Mucosa of stomach (tissue), 1 donor: ENCODE data around the gene CNTNAP5.

Experiments
- H3K27me3 ChIP-seq: one replicate; pipeline ENCODE4 v1.7.0; 2013; ENCODE audit warnings: mild to moderate bottlenecking, low read length; ENCODE audit not compliant: control insufficient read depth, insufficient read depth
- H3K36me3 ChIP-seq: one replicate; pipeline ENCODE4 v1.7.0; 2013; ENCODE audit warnings: low read length; ENCODE audit not compliant: control insufficient read depth, insufficient read depth
- H3K4me1 ChIP-seq: one replicate; pipeline ENCODE4 v1.7.0; 2013; ENCODE audit warnings: mild to moderate bottlenecking, low read length; ENCODE audit not compliant: control insufficient read depth, insufficient read depth
- H3K4me3 ChIP-seq: one replicate; pipeline ENCODE4 v1.7.0; 2013; ENCODE audit warnings: low read length
- H3K9ac ChIP-seq: one replicate; pipeline ENCODE4 v1.7.0; 2013; ENCODE audit warnings: mild to moderate bottlenecking, low read length, moderate library complexity
- H3K9me3 ChIP-seq: one replicate; pipeline ENCODE4 v1.7.0; 2013; ENCODE audit warnings: mild to moderate bottlenecking, low read length, moderate library complexity; ENCODE audit not compliant: control insufficient read depth
- donor health status: Pancreatic carcinoma.

The CNTNAP5 gene

DNA sequence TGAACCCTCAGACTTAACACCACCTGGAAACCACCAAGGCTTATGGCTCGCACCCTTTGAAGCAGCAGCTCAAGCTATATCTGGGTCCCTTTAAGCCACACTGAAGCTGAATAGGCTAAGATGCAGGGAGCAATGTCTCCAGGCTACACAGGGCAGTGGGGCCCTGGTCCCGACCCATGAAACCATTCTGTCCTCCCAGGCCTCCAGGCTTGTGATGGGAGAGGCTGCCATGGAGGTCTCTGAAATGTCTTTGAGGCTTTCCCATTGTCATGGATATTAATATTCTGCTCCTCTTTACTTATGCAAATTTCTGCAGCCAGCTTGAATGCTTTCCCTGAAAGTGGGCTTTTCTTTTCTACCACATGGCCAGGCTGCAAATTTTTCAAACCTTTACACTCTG lies 608.7 kb downstream of the CNTNAP5 start:
- no peak overlapping the region for H3K9ac ChIP-seq
- H3K27me3 ChIP-seq = no peaks in the 10 kb centered on the region

DNA sequence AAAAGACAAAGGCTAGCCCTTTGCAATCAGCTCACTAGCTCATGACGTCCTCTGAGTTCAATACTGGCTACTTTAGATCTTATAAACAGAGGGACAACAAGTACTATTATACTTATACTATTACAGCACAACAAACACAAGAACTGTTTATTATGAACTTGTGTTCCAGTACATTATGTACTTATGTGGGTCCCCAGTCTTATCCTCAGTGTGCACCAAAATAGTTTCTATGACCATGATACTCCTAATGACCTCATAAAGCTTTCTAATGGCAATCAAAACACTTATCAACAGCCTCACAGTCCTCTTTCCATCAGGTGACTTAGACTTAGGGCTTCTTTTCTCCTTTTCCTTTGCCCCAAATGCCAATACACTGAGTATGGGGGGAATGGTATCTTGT lies 614.4 kb downstream of the CNTNAP5 start:
- H3K4me1 ChIP-seq = no peaks in the 10 kb centered on the region
- no peaks in the 10 kb centered on the region for H3K27me3 ChIP-seq
- no peaks in the 10 kb centered on the region for H3K9me3 ChIP-seq

More for the DNA sequence above, 608.7 kb downstream of the CNTNAP5 start:
- Histone ChIP-seq H3K4me1 (no peaks in the 10 kb centered on the region), H3K36me3 (no peaks in the 10 kb centered on the region), H3K4me3 (no peak overlapping the region), H3K9me3 (no peaks in the 10 kb centered on the region)

DNA sequence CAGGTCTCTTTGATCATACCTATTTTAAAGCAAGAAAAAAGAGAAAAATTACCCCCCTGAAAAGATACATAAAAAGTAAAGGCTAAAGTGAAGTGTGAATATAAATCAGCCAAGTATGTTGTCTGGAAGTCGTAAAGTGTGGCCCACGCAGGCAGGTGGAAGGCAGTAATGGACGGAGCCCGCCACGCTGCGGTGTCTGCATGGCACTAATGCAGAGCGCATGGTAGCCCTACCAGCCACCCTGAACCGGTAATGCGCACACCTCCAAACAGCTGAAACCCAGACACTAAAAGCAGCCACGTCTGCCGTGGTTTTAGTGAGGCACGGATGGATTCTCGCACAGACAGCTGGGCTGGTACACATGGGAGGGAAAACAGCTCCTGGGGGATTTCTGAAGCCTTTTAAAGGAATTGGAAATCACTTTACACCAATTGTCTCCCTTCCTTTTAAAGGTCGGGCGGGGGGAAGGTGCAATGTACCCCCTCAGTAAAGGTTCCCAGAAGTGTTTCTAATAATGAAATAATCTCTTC lies 615.2 kb downstream of the CNTNAP5 start:
- no peaks in the 10 kb centered on the region for H3K4me1 ChIP-seq
- no peaks in the 10 kb centered on the region for H3K27me3 ChIP-seq
- H3K9ac ChIP-seq = no peak overlapping the region
- no peak overlapping the region for H3K4me3 ChIP-seq
- no peaks in the 10 kb centered on the region for H3K9me3 ChIP-seq
- H3K36me3 ChIP-seq = no peaks in the 10 kb centered on the region

More for the DNA sequence above, 614.4 kb downstream of the CNTNAP5 start:
- H3K9ac ChIP-seq = no peak overlapping the region
- no peak overlapping the region for H3K4me3 ChIP-seq
- no peaks in the 10 kb centered on the region for H3K36me3 ChIP-seq

DNA sequence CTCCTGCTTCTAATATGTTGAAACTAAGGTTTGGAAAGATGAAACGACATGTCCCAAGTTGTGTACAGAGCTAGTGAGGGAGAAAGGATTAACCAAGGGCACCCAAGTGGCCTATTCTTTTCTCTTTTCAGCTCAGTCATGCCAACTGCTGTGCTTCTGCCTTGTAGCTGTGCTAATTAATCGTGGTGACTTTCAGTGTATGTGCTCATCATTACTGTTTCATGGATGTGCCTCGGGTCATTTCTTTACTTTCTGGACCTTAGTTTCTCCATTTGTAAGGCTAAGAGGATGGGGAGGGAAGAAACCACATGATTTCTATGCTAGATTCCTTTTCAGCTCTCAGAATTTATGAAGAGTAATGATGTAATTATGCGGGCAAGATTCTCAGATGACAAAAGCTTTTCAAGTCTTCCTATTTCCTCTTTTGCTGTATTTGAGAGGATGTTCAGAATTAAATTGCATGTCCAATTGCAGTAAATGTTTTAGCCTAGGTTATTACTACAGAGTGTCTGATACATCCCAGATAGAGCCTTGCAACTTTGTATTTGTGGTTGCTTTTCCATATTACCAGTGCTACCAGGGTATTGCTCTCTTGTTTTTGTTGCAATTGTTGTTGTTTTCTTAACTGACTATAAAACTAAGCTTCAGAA lies 621.2 kb downstream of the CNTNAP5 start:
- no peaks in the 10 kb centered on the region for H3K36me3 ChIP-seq
- H3K4me1 ChIP-seq = no peaks in the 10 kb centered on the region
- no peak overlapping the region for H3K9ac ChIP-seq
- no peaks in the 10 kb centered on the region for H3K9me3 ChIP-seq
- no peaks in the 10 kb centered on the region for H3K27me3 ChIP-seq
- H3K4me3 ChIP-seq = no peak overlapping the region

DNA sequence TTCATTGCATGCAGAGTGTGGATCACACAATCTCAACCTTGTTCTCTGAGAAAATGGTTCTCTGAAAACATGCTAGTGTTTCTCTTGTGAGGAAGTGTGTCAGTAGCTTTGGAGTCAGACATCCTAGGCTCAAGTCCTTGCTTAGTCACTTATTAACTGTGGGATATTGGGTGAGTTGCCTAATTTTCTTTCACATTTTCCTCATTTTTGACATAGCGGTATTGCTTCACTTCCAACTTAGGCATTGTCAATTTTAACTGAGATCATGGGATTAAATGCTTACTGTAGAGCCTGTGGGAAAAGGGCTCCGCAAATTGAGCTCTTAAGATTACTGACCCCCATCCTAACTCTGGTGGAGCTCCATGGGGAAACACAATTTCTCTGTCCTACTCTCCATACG lies 622.2 kb downstream of the CNTNAP5 start:
- H3K27me3 ChIP-seq = no peaks in the 10 kb centered on the region
- H3K9me3 ChIP-seq = no peaks in the 10 kb centered on the region
- H3K9ac ChIP-seq = no peak overlapping the region
- no peak overlapping the region for H3K4me3 ChIP-seq
- no peaks in the 10 kb centered on the region for H3K36me3 ChIP-seq
- H3K4me1 ChIP-seq = no peaks in the 10 kb centered on the region

DNA sequence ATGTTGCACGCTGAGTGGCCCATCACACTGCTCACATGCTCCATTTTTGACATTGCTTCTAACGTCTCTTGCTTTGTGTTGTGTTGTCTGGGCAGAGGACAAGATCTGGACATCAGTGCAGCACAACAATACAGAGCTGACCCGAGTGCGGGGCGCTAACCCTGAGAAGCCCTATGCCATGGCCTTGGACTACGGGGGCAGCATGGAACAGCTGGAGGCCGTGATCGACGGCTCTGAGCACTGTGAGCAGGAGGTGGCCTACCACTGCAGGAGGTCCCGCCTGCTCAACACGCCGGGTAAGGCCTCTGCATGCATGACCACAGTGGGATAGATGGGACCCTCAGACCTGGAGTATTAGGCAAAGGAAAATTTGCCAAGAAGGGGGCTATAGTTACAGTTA lies 622.6 kb downstream of the CNTNAP5 start:
- Histone ChIP-seq H3K36me3 (no peaks in the 10 kb centered on the region), H3K27me3 (no peaks in the 10 kb centered on the region), H3K9me3 (no peaks in the 10 kb centered on the region), H3K4me1 (no peaks in the 10 kb centered on the region), H3K4me3 (no peak overlapping the region), H3K9ac (no peak overlapping the region)

DNA sequence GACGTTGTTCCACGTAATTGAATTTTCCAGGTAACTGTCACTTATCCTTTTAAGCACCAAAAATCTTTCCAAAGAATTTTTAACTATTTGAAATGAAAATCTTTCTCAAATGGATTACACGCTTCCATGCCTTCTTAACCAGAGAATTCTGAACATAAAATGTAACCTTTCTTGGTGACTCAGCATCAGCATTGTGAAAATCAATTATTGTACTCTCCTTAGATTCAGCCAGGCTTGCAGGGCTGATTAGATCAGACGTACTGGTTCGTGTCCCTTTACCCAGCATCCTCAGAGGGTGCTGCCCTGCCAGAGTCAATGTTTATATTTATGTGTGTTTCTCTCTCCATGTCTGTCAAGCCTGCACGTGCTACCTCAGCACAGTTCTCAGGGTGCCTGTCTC lies 623.9 kb downstream of the CNTNAP5 start:
- Histone ChIP-seq H3K4me1 (no peaks in the 10 kb centered on the region), H3K36me3 (no peaks in the 10 kb centered on the region), H3K9ac (no peak overlapping the region), H3K9me3 (no peaks in the 10 kb centered on the region), H3K27me3 (no peaks in the 10 kb centered on the region), H3K4me3 (no peak overlapping the region)

DNA sequence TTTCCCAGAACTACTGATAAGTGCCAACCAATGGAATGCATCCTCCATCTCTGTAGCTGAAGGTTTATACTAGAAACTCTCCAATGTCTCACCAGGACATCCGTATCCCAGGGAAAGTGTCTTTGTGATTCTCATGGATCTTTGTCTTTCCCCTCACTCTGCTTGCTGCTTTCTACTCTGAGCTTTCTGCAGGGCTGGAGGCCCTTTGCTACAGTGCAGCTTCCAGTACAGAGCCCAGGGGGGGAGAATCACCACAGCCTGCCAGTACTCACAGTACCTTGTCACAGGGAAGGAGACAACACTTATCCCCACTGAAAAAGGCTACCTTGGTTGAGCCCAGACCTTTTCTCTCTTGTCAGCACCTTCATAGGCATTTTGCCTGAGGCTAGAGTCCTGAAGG lies 627.0 kb downstream of the CNTNAP5 start:
- Histone ChIP-seq H3K9me3 (no peaks in the 10 kb centered on the region), H3K4me1 (no peaks in the 10 kb centered on the region), H3K9ac (no peak overlapping the region)

DNA sequence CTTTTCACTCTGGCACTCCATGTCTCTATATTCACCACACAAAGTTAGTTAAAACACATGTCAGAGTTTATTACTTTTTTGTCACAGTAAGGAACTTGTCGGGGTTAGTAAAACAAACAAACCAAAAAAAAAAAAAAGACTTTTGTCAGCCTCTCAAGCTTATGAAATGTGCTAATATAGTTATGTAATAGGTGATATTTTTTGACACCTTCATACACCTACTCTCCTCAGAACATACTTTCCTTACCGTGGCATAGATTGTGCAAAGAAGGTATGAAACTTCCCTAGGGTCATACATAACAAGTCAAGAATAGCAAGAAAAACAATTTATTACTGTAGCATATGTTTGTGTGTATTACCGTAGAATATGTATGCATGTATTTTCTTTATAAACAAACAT lies 633.3 kb downstream of the CNTNAP5 start:
- Histone ChIP-seq H3K4me3 (no peak overlapping the region), H3K4me1 (no peaks in the 10 kb centered on the region), H3K36me3 (no peaks in the 10 kb centered on the region), H3K9me3 (no peaks in the 10 kb centered on the region), H3K27me3 (no peaks in the 10 kb centered on the region), H3K9ac (no peak overlapping the region)

More for the DNA sequence above, 627.0 kb downstream of the CNTNAP5 start:
- H3K27me3 ChIP-seq = no peaks in the 10 kb centered on the region
- no peak overlapping the region for H3K4me3 ChIP-seq
- H3K36me3 ChIP-seq = no peaks in the 10 kb centered on the region

DNA sequence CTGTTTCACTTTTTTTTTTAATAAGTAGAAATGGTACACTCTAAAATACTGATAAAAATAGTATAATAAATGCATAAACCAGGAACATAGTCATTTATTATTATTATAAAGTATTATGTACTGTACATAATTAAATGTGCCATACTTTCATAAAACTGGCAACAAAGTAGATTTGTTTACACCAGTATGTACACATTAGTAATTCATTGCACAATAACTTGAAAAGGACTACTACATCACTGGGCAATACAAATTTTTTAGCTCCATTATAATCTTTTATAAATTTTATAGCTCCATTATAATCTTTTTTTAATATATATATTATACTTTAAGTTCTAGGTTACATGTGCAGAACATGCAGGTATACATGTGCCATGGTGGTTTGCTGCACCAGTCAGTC lies 636.5 kb downstream of the CNTNAP5 start:
- H3K4me1 ChIP-seq = no peaks in the 10 kb centered on the region
- no peaks in the 10 kb centered on the region for H3K9me3 ChIP-seq
- H3K27me3 ChIP-seq = no peaks in the 10 kb centered on the region
- H3K36me3 ChIP-seq = no peaks in the 10 kb centered on the region
- H3K9ac ChIP-seq = no peak overlapping the region
- no peak overlapping the region for H3K4me3 ChIP-seq

DNA sequence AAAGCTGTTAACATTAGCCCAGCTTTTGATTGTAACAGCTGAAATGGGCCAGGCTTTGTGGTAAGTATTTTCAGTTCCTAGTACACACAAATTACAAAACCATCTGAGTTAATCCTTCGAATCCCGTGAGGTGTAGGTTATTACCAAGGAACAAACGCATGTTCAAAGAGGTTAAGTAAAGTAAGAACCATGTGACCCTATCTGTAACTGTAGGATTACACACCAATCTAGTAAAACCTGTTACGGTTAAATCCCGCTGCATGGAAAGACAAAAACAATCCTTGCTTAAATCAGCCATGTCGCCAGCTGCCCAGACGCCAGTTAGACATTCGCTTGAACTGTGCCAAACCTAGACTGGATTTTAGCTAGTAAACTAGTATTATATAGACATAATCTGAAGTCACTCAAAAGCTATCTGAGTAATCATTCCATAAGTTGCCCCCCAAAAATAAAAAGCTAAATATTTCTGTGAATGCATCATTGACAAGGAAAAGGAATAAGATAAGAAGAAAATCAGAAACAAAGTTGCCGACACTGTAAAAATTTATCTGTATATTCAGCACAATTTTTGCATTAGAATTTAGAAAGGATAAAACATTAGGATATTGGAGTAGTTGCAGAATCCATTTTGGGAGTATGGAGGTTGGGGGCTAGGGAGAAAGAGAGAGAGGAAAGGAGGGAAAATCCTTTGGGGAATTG lies 638.0 kb downstream of the CNTNAP5 start:
- H3K36me3 ChIP-seq = no peaks in the 10 kb centered on the region
- no peaks in the 10 kb centered on the region for H3K4me1 ChIP-seq
- H3K27me3 ChIP-seq = no peaks in the 10 kb centered on the region

DNA sequence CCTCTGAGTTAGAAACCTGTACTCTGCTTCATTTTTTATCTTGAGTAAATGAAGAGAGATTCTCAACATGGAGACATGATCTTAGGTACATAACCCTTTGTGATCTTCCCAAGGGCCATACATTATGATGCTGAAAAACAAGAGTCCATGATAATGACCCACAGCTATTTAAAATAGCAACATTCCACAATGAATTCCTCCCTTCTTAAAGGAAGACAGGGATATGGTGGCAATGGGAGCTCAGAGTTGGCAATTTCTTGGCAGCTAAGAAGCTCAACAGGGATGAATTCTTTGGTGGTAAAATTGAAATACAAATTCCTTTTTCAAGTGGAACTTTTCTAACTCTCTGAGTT lies 638.5 kb downstream of the CNTNAP5 start:
- H3K27me3 ChIP-seq = no peaks in the 10 kb centered on the region
- no peaks in the 10 kb centered on the region for H3K4me1 ChIP-seq
- no peak overlapping the region for H3K4me3 ChIP-seq
- no peaks in the 10 kb centered on the region for H3K36me3 ChIP-seq
- no peaks in the 10 kb centered on the region for H3K9me3 ChIP-seq
- no peak overlapping the region for H3K9ac ChIP-seq

More for the DNA sequence above, 638.0 kb downstream of the CNTNAP5 start:
- H3K9ac ChIP-seq = no peak overlapping the region
- no peaks in the 10 kb centered on the region for H3K9me3 ChIP-seq
- no peak overlapping the region for H3K4me3 ChIP-seq
